Activated CD4-positive, alpha-beta memory T cell treated with anti-CD3 and anti-CD28 coated beads for 36 hours (primary cell): ENCODE results near the gene SCGB1D2. TPM values are rescaled to one million over a fixed set of nuclear protein-coding genes. Genes with fewer than 3 reads are reported as not detected.
"Not testable (repeated sequence)": the region's sequence is repeated elsewhere in the genome, so short reads cannot be mapped to it uniquely, and the experiment has no call there.

Source experiments
- CTCF ChIA-PET: fragments of 350-600 bp; sonication (Branson Sonifier 250); formaldehyde crosslinking; loops from one replicate; lab custom pipeline; 2021; ENCODE audit warnings: antibody characterized with exemption, inconsistent platforms; lab: Charles Lee
- POLR2A ChIA-PET: fragments of 350-600 bp; sonication (Branson Sonifier 250); formaldehyde crosslinking; loops from one replicate; lab custom pipeline; 2021; ENCODE audit warnings: antibody characterized with exemption; lab: Charles Lee
- DNase-seq: peaks from one replicate; pipeline ENCODE4 v3.0.0-alpha.2; 2020
- H3K27ac Mint-ChIP-seq: one replicate; pipeline ENCODE4 v1.8.0; 2021; ENCODE audit warnings: mixed read lengths
- H3K27me3 Mint-ChIP-seq: one replicate; pipeline ENCODE4 v1.8.0; 2021; ENCODE audit warnings: mixed read lengths
- H3K36me3 Mint-ChIP-seq: one replicate; pipeline ENCODE4 v1.8.0; 2021; ENCODE audit warnings: mixed read lengths
- H3K4me1 Mint-ChIP-seq: one replicate; pipeline ENCODE4 v1.8.0; 2021; ENCODE audit warnings: low read depth, mixed read lengths
- H3K4me3 Mint-ChIP-seq: one replicate; pipeline ENCODE4 v1.8.0; 2021; ENCODE audit warnings: mild to moderate bottlenecking, mixed read lengths
- H3K9me3 Mint-ChIP-seq: one replicate; pipeline ENCODE4 v1.8.0; 2021; ENCODE audit warnings: mixed read lengths
- intact Hi-C: fragments of 100-400 bp; cut with micrococcal nuclease; formaldehyde crosslinking; loops from one replicate; pipeline ENCODE4 v1.15.1; 2023
- total RNA-seq, 2 experiments: library from RNA; stranded (reverse); gene quantifications; one replicate each; pipeline ENCODE4 v1.2.3, GENCODE V29; 2021

Gene SCGB1D2, protein sequence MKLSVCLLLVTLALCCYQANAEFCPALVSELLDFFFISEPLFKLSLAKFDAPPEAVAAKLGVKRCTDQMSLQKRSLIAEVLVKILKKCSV
- total RNA-seq, result not detected

GRCh38 chr11:62242021-62242420 lies at the start of gene SCGB1D2:
SCGB1D2 (plus strand) TSS chr11:62242239; CDS start chr11:62242308, 69 bp downstream.
- CTCF ChIA-PET, result interaction anchor here (1.1 to 2.4 kb wide), 2 partner anchors 69 kb away, joined by 4 to 13 read pairs; no protein-coding TSS in a partner anchor
- no peak within 1 kb of the TSS for H3K4me3 Mint-ChIP-seq
- intact Hi-C loops, result no loop called here
- H3K4me1 Mint-ChIP-seq, result no peaks in the 10 kb centered on the region
- no peaks in the 10 kb centered on the region for H3K36me3 Mint-ChIP-seq
- no peak for DNase-seq
- H3K27ac Mint-ChIP-seq, result no peak within 1 kb of the TSS
- H3K9me3 Mint-ChIP-seq, result no peaks in the 10 kb centered on the region
- POLR2A ChIA-PET, result no interaction called here
- peaks cover 32% of the 10 kb centered on the region for H3K27me3 Mint-ChIP-seq

DNA sequence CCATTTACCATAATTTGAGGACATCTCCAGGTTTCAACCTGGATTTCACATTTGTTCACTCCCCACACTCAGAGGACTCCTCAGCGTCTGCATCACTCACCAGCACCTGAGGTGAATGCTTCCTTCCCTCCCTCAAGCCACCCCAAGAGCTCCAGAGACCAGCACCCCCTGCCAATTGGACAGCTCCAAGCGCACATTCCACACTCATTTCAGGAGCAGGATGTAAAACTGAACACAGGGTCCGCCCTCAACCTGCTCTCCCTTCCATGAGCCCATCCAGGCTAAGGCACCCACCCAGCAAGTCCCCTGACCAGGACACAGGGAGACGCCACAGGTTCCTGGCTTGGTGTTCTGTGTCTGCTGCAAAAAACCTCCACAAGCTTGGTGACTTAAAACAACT lies 48.1 kb upstream of the SCGB1D2 start:
- ChIA-PET POLR2A (no interaction called here), CTCF (no interaction called here)
- Mint-ChIP-seq H3K4me3 (no peak overlapping the region), H3K36me3 (no peaks in the 10 kb centered on the region), H3K4me1 (no peaks in the 10 kb centered on the region), H3K27me3 (peaks cover 37% of the 10 kb centered on the region), H3K27ac (no peak overlapping the region), H3K9me3 (no peaks in the 10 kb centered on the region)
- intact Hi-C loops, result no loop called here
- DNase-seq, result peak; percentile 11

- H3K36me3 Mint-ChIP-seq, DNase-seq, CTCF ChIA-PET, H3K9me3 Mint-ChIP-seq, H3K4me3 Mint-ChIP-seq, H3K27ac Mint-ChIP-seq, intact Hi-C loops, POLR2A ChIA-PET, H3K4me1 Mint-ChIP-seq: not testable (repeated sequence)
- peaks cover 37% of the 10 kb centered on the region for H3K27me3 Mint-ChIP-seq
Measured at GRCh38 chr11:62195010-62195409, 47.0 kb upstream of the SCGB1D2 start.

DNA sequence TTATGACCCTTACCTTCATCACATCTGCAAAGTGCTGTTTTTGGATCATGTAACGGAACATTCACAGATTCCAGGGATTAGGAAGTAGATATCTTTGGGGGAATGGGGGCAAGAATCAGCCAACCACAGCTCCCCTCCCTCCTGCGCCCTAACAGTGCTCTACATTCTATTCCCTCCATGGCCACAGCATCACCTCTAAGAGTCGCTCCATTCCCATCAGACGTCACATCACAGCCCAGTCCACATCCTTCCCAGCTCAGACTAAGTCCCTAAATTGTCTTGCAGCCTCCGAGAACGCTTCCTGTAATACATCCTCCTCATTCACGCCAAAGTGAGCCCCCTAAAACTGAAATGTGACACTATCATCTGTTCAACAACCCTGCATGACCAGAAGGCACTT lies 46.1 kb upstream of the SCGB1D2 start:
- DNase-seq, result no peak
- CTCF ChIA-PET, result no interaction called here
- no peak overlapping the region for H3K4me3 Mint-ChIP-seq
- H3K9me3 Mint-ChIP-seq, result no peaks in the 10 kb centered on the region
- POLR2A ChIA-PET, result no interaction called here
- no peak overlapping the region for H3K27ac Mint-ChIP-seq
- no peaks in the 10 kb centered on the region for H3K36me3 Mint-ChIP-seq
- intact Hi-C loops, result no loop called here
- H3K27me3 Mint-ChIP-seq, result peaks cover 31% of the 10 kb centered on the region
- no peaks in the 10 kb centered on the region for H3K4me1 Mint-ChIP-seq

- intact Hi-C loops, H3K27ac Mint-ChIP-seq, DNase-seq, H3K4me1 Mint-ChIP-seq, H3K4me3 Mint-ChIP-seq, H3K9me3 Mint-ChIP-seq, POLR2A ChIA-PET, H3K36me3 Mint-ChIP-seq, CTCF ChIA-PET: not testable (repeated sequence)
- H3K27me3 Mint-ChIP-seq, result peaks cover 28% of the 10 kb centered on the region
Measured at GRCh38 chr11:62197400-62197799, 44.6 kb upstream of the SCGB1D2 start.

DNA sequence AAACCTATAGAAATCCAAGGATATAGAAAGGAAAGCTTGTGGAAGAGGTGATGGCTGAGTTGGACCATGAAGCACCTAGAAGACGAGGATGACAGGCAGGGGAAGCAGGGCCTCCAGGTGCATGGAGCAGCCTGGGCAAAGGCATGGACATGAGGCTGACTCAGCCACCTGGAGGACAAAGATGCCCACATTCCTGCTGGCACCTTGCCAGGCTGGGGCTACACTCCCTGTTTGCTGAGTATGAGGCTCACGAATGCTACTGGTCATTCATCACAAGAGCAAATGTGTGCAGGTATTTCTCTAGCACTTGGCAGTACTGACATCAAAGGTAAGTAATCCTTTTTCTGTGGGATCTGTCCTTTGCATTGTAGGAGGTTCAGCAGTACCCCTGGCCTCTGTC lies 40.7 kb upstream of the SCGB1D2 start:
- Mint-ChIP-seq H3K9me3 (no peaks in the 10 kb centered on the region), H3K27me3 (peaks cover 11% of the 10 kb centered on the region)

GRCh38 chr11:62202910-62203309 lies 39.1 kb upstream of the SCGB1D2 start:
- Mint-ChIP-seq H3K27ac (no peak overlapping the region), H3K4me3 (no peak overlapping the region), H3K4me1 (no peaks in the 10 kb centered on the region), H3K9me3 (no peaks in the 10 kb centered on the region), H3K36me3 (no peaks in the 10 kb centered on the region), H3K27me3 (peaks cover 8% of the 10 kb centered on the region)
- CTCF ChIA-PET, result interaction anchor here (0.7 to 2.0 kb wide), 2 partner anchors 32 to 108 kb away, joined by 4 to 5 read pairs; no protein-coding TSS in a partner anchor
- DNase-seq, result no peak
- POLR2A ChIA-PET, result no interaction called here
- intact Hi-C loops, result no loop called here

More for the DNA sequence above, 40.7 kb upstream of the SCGB1D2 start:
- ChIA-PET CTCF (no interaction called here), POLR2A (no interaction called here)
- Mint-ChIP-seq H3K36me3 (no peaks in the 10 kb centered on the region), H3K27ac (no peak overlapping the region), H3K4me3 (no peak overlapping the region), H3K4me1 (no peaks in the 10 kb centered on the region)
- DNase-seq, result no peak
- intact Hi-C loops, result no loop called here

GRCh38 chr11:62204430-62204829 lies 37.6 kb upstream of the SCGB1D2 start:
- intact Hi-C loops, result no loop called here
- Mint-ChIP-seq H3K4me3 (no peak overlapping the region), H3K27ac (no peak overlapping the region), H3K36me3 (no peaks in the 10 kb centered on the region), H3K27me3 (peaks cover 9% of the 10 kb centered on the region), H3K4me1 (no peaks in the 10 kb centered on the region), H3K9me3 (no peaks in the 10 kb centered on the region)
- ChIA-PET POLR2A (no interaction called here), CTCF (interaction anchor here (1.8 to 2.0 kb wide), 2 partner anchors 33 to 106 kb away, joined by 5 read pairs; no protein-coding TSS in a partner anchor)
- no peak for DNase-seq

- Mint-ChIP-seq H3K27me3 (peaks cover 9% of the 10 kb centered on the region), H3K4me3 (no peak overlapping the region), H3K9me3 (no peaks in the 10 kb centered on the region), H3K27ac (no peak overlapping the region), H3K4me1 (no peaks in the 10 kb centered on the region), H3K36me3 (no peaks in the 10 kb centered on the region)
- ChIA-PET CTCF (no interaction called here), POLR2A (no interaction called here)
- no peak for DNase-seq
- intact Hi-C loops, result no loop called here
Measured at GRCh38 chr11:62205441-62205840, 36.6 kb upstream of the SCGB1D2 start.

DNA sequence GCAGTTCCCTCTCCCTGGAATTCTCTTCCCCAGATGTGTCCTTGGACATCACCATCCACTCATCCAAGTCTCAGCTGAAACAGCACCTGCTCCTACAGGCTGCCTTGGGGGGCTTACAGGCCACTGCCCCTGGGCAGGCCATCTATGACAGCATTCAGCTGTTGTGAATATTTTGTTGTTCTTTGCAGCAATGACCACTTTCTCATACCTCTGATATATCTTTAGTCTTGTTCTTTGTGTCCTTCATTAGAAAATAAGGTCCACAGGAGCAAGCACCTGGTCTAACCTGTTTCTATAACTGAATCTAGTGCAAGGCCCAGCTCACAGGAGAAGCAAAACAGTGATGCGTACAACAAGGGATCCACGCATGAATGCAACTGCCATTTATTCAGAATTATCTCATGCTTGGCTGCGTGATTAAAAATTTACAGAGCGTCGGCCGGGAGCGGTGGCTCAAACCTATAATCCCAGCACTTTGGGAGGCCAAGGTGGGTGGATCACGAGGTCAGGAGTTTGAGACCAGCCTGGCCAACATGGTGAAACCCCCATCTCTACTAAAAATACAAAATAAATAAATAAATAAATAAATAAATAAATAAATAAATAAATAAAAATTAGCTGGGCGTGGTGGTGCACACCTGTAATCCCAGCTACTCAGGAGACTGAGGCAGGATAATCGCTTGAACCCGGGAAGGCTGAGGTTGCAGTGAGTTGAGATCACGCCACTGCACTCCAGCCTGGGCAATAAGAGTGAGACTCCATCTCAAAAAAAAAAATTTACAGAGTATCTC lies 35.6 kb upstream of the SCGB1D2 start:
- H3K9me3 Mint-ChIP-seq, intact Hi-C loops, DNase-seq, H3K27ac Mint-ChIP-seq, H3K4me3 Mint-ChIP-seq, H3K4me1 Mint-ChIP-seq, POLR2A ChIA-PET, H3K36me3 Mint-ChIP-seq: not testable (repeated sequence)
- CTCF ChIA-PET, result interaction anchor here (0.7 kb wide), 1 partner anchor 92 kb away, joined by 3 read pairs; no protein-coding TSS in a partner anchor
- peaks cover 11% of the 10 kb centered on the region for H3K27me3 Mint-ChIP-seq

GRCh38 chr11:62208785-62209144 lies 33.3 kb upstream of the SCGB1D2 start:
- no peaks in the 10 kb centered on the region for H3K36me3 Mint-ChIP-seq
- POLR2A ChIA-PET, result no interaction called here
- H3K4me1 Mint-ChIP-seq, result no peaks in the 10 kb centered on the region
- intact Hi-C loops, result no loop called here
- H3K9me3 Mint-ChIP-seq, result no peaks in the 10 kb centered on the region
- DNase-seq, result no peak
- H3K27me3 Mint-ChIP-seq, result peaks cover 10% of the 10 kb centered on the region
- no peak overlapping the region for H3K27ac Mint-ChIP-seq
- CTCF ChIA-PET, result no interaction called here
- H3K4me3 Mint-ChIP-seq, result no peak overlapping the region

GRCh38 chr11:62217191-62217748 lies 24.8 kb upstream of the SCGB1D2 start:
- Mint-ChIP-seq H3K36me3 (no peaks in the 10 kb centered on the region), H3K4me3 (no peak overlapping the region), H3K4me1 (no peaks in the 10 kb centered on the region), H3K27ac (no peak overlapping the region), H3K9me3 (peaks cover 9% of the 10 kb centered on the region), H3K27me3 (peaks cover 6% of the 10 kb centered on the region)
- ChIA-PET POLR2A (no interaction called here), CTCF (interaction anchor here (1.0 to 1.4 kb wide), 4 partner anchors 92 to 123 kb away, joined by 3 to 14 read pairs (median 6); no protein-coding TSS in a partner anchor)
- DNase-seq, result no peak
- intact Hi-C loops, result loop anchor here (1.0 kb wide), 1 partner anchor 94 kb away; no protein-coding TSS in a partner anchor
